HG03025 (cell line): Measurements from ENCODE around the gene SLC4A5.

Experiments used
- ATAC-seq: cut with Tn5 transposase; IDR thresholded peaks from one replicate; pipeline ENCODE4 v1.9.1; 2021; ENCODE audit warnings: mild to moderate bottlenecking, moderate library complexity; ENCODE audit not compliant: unreplicated experiment, low FRiP score

The SLC4A5 gene

DNA sequence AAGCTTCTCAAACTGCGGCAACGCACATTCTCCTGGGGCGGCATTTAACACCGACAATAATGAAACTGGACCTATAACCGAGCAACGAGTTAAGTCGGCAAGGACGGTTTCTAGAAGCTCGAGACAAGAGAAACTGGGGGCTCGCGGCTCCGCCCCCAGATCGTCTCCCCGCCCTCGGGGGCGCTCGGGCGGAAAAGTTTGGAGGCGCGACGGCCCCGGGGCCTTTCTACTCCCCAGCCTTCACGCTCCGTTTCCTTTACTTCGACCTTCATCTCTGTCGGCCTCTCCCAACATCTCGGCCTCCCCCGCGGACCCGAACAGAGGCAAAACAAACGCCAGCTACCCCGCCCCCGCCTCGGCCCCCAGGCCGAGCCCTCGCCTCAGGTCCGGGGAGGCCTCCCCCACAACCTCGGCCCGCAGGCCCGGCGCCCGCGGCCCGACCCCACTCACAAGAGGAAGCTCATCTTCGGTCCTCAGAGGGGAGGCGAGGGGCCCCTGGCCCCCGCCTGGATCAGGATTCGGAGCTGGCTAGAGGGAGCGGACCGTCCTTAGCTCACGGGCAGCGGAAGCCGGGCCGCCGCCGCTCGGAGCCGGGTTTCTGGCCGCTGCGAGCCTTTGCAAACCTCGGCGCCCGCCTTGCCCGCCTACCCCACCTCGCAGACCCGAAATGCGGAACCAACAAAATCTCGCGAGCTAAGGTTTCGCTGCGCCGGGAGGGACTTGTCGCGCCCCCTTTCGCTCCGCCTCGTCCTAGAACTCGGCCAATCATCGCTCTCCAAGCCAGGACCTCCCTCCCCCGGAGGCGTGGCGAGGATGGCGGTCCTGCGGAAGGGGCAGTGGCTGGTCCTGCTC lies 164.8 kb downstream of the SLC4A5 start, which contains the start of gene MOB1A:
MOB1A (minus strand) TSS at position 669 of the 852 bp plus-strand sequence; CDS start at position 464, 205 bp downstream.
- peak; percentile 74 for ATAC-seq

DNA sequence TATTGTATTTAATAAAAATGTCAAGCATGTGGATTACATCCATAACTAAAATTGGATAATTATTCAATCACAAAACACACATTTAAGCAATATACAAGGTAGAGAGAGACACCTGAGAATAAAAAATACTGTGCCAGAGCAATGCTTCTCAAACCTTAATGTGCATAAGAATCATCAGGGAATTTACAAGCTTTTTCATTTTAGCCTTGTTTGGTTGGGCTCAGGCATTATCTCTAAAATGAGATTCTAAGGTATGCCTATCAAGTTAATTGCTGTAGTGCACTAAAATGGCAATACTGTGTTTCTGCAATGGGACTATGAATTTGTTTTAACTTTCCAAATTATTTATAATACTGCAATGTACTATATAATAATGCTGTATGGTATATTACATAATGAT lies 165.5 kb downstream of the SLC4A5 start:
- ATAC-seq, result no peak

- no peak for ATAC-seq
Measured at GRCh38 chr2:74174909-74175308, 168.3 kb downstream of the SLC4A5 start.

DNA sequence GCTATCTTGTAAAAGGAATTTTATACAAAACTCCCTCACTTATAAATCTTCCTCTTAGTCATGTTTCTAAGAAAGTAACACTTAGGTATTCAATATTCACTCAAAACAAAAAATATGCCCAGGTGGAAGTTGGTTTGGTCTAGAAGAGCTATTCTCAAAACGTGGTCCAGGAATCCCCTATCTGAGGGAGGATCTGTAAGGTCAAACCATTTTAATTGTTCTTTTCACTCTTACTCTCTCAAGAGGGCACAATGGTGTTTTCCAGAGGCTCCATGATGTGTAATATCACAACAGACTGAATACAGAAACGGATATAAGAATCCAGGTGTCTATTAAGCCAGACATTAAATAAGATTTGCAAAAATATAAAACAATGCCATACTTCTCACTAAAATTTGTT lies 174.5 kb downstream of the SLC4A5 start:
- ATAC-seq, result no peak
